Thyroid gland (tissue), 4 donors: Measurements from ENCODE around the gene IFITM10. TPM values are rescaled to one million over a fixed set of nuclear protein-coding genes. Genes with fewer than 3 reads are reported as not detected.

Experiments
- DNase-seq, 2 donors: peaks; one replicate each; pipeline ENCODE4 v3.0.0-alpha.2; 2019
- H3K27ac ChIP-seq, 3 donors: fragments of 200-600 bp; sonication (generic); 1 replicate in 2 of 3; 2 replicates in 1 of 3; pipeline ENCODE4 v1.5.1; 2016 to 2019; ENCODE audit warnings: mild to moderate bottlenecking in 1 of 3, moderate library complexity in 1 of 3
- H3K27me3 ChIP-seq: fragments of 200-600 bp; sonication (generic); one replicate; pipeline ENCODE4 v1.5.1; 2019
- H3K36me3 ChIP-seq, 2 donors: fragments of 200-600 bp; sonication (generic); one replicate each; pipeline ENCODE4 v1.5.1; 2016 to 2019
- H3K4me1 ChIP-seq, 2 donors: fragments of 200-600 bp; sonication (generic); one replicate each; pipeline ENCODE4 v1.5.1; 2017 to 2019
- H3K4me3 ChIP-seq, 3 donors: fragments of 200-600 bp; sonication (generic); replicated peaks in 1 of 3; 1 replicate in 2 of 3; 2 replicates in 1 of 3; pipeline ENCODE4 v1.5.1; 2016; ENCODE audit warnings: mild to moderate bottlenecking in 1 of 3
- H3K9me3 ChIP-seq: fragments of 200-600 bp; sonication (generic); one replicate; pipeline ENCODE4 v1.5.1; 2017
- CTCF ChIP-seq, 6 experiments: fragments of 200-600 bp in 3 of 6; fragments of 450-650 bp in 3 of 6; sonication (generic) in 3 of 6; IDR thresholded peaks; one replicate each; pipeline ENCODE4 v1.5.1; 2016 to 2019; ENCODE audit warnings: antibody characterized with exemption in 6 of 6, mild to moderate bottlenecking in 2 of 6, inconsistent platforms in 1 of 6, moderate library complexity in 1 of 6
- POLR2A ChIP-seq, 2 donors: fragments of 450-650 bp; IDR thresholded peaks; one replicate each; pipeline ENCODE4 v1.6.1; 2017; ENCODE audit warnings: antibody characterized with exemption in 2 of 2, mild to moderate bottlenecking in 2 of 2, moderate library complexity in 1 of 2
- WGBS, 2 donors: methylation state at CpG; one replicate each; pipeline ENCODE4 v1.1.5; 2017; 5-methylcytosine and 5-hydroxymethylcytosine counted together
- intact Hi-C: fragments of 100-400 bp; cut with DNase I; formaldehyde crosslinking; loops from one replicate; pipeline ENCODE4 v1.15.1; 2023
- total RNA-seq, 4 donors: library from RNA; depleted of rRNA; stranded (reverse); fragments of >200 nt; gene quantifications; one replicate each; pipeline ENCODE4 v1.2.3, GENCODE V29; 2016

IFITM10 gene
- total RNA-seq, 4 donors from 2014 or later: 0.22 to 126 (median 1.5) TPM; not detected in 1

GRCh38 chr11:1756791-1757771 is 6.7 kb upstream of the IFITM10 start:
- H3K4me1 ChIP-seq: peaks cover 9 to 26% of the 10 kb centered on the region in 2 donors
- DNase-seq: no peak
- no peaks in the 10 kb centered on the region for H3K27me3 ChIP-seq
- no peaks in the 10 kb centered on the region for H3K9me3 ChIP-seq
- no peak overlapping the region for H3K4me3 ChIP-seq
- intact Hi-C loops: no loop called here
- H3K27ac ChIP-seq: no peak overlapping the region
- H3K36me3 ChIP-seq: peaks cover 39 to 60% of the 10 kb centered on the region in 2 donors
- 90 to 95% methylated on average over 16 to 20 of the region's 41 CpGs for WGBS, 2 donors
- no peak for TF ChIP-seq POLR2A (IDR thresholded peaks at IDR 0.05)
- TF ChIP-seq CTCF (IDR thresholded peaks at IDR 0.05): no peak

- Histone ChIP-seq H3K4me3 (no peak overlapping the region), H3K36me3 (peaks cover 38 to 60% of the 10 kb centered on the region in 2 donors), H3K9me3 (no peaks in the 10 kb centered on the region), H3K27me3 (no peaks in the 10 kb centered on the region), H3K4me1 (peaks cover 0 to 19% of the 10 kb centered on the region in 2 donors), H3K27ac (no peak overlapping the region)
- TF ChIP-seq CTCF (IDR thresholded peaks at IDR 0.05) (no peak), POLR2A (IDR thresholded peaks at IDR 0.05) (no peak)
- WGBS, 2 donors: 77 to 79% methylated on average over 13 to 14 of the region's 16 CpGs
- intact Hi-C loops: no loop called here
- no peak for DNase-seq
Measured at GRCh38 chr11:1755692-1756561, 5.5 kb upstream of the IFITM10 start.

GRCh38 chr11:1755344-1755691 is 4.9 kb upstream of the IFITM10 start:
- no peak overlapping the region for H3K27ac ChIP-seq
- H3K4me3 ChIP-seq: no peak overlapping the region
- intact Hi-C loops: no loop called here
- 78 to 91% methylated on average over 3 to 9 of the region's 9 CpGs for WGBS, 2 donors
- no peaks in the 10 kb centered on the region for H3K9me3 ChIP-seq
- TF ChIP-seq POLR2A (IDR thresholded peaks at IDR 0.05): no peak
- no peak for TF ChIP-seq CTCF (IDR thresholded peaks at IDR 0.05)
- DNase-seq: no peak
- H3K36me3 ChIP-seq: peaks cover 33 to 60% of the 10 kb centered on the region in 2 donors
- H3K4me1 ChIP-seq: peaks cover 0 to 18% of the 10 kb centered on the region in 2 donors
- H3K27me3 ChIP-seq: no peaks in the 10 kb centered on the region

DNA sequence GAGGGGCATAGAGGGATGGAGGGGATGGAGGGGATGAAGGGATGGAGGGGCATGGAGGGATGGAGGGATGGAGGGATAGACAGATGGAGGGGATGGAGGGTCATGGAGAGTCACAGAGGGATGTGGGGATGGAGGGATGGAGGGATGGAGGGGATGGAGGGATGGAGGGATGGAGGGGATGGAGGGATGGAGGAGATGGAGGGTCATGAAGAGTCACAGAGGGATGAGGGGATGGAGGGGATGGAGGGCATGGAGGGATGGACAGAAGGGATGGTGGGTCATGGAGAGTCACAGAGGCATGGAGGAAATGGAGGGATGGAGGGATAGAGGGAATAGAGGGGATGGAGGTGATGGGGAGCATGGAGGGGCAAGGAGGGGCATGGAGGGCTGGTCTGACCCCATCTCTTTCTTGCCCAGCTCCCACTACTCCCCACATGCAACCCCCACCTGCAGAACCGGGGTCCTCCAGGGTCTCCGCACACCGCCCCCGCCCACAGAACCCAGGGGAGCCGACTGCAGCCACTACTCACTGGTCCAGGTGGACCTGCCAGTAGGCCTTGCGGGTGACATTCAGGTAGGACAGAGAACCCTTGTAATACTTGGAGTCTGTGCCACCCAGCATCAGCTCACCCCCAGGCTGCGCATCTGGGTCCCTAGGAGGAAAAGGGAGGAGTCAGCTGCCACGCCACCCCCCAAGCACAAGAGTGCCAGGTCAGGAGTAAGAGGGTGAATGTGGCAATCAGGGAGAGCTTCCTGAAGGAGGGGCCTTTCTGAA is 4.2 kb upstream of the IFITM10 start:
- peaks cover 0 to 17% of the 10 kb centered on the region in 2 donors for H3K4me1 ChIP-seq
- whole genome bisulfite sequencing, 2 donors: 93 to 96% methylated on average over 7 to 8 of the region's 8 CpGs
- TF ChIP-seq POLR2A (IDR thresholded peaks at IDR 0.05) (no peak), CTCF (IDR thresholded peaks at IDR 0.05) (no peak)
- H3K4me3 ChIP-seq: no peak overlapping the region
- intact Hi-C loops: no loop called here
- H3K27ac ChIP-seq: no peak overlapping the region
- no peak for DNase-seq
- H3K36me3 ChIP-seq: peaks cover 33 to 55% of the 10 kb centered on the region in 2 donors
- no peaks in the 10 kb centered on the region for H3K9me3 ChIP-seq
- H3K27me3 ChIP-seq: no peaks in the 10 kb centered on the region
